ENCODE data around the gene GTF3C1. TPM values are rescaled to one million over a fixed set of nuclear protein-coding genes. Genes with fewer than 3 reads are reported as not detected.
"Not testable (repeated sequence)": the region's sequence is repeated elsewhere in the genome, so short reads cannot be mapped to it uniquely, and the experiment has no call there.

GTF3C1 gene
- total RNA-seq, 2 donors from 2014 or later: 38.7 to 161 TPM

GRCh38 chr16:27436921-27437650 is 112.6 kb downstream of the GTF3C1 start:
- no peak for ATAC-seq
- TF ChIP-seq CTCF (IDR thresholded peaks at IDR 0.05) (no peak), POLR2A (IDR thresholded peaks at IDR 0.05) (no peak)
- no peaks in the 10 kb centered on the region for H3K27me3 ChIP-seq
- H3K4me1 ChIP-seq: no peaks in the 10 kb centered on the region
- no peak overlapping the region for H3K27ac ChIP-seq
- intact Hi-C loops (cut with DNase I): no loop called here
- H3K9me3 ChIP-seq: no peaks in the 10 kb centered on the region
- WGBS, 2 donors: 61 to 71% methylated on average over 5 to 9 of the region's 9 CpGs
- H3K36me3 ChIP-seq (replicated peaks in 1 of 2; ENCODE audit: insufficient read depth in 1 of 2, low read depth in 2 of 2): no peaks in the 10 kb centered on the region
- no peak overlapping the region for H3K4me3 ChIP-seq
- DNase-seq: no peak

- no peak for DNase-seq
- Histone ChIP-seq H3K27me3 (no peaks in the 10 kb centered on the region), H3K9me3 (no peaks in the 10 kb centered on the region), H3K36me3 (replicated peaks in 1 of 2; ENCODE audit: insufficient read depth in 1 of 2, low read depth in 2 of 2) (no peaks in the 10 kb centered on the region), H3K27ac (no peak overlapping the region), H3K4me1 (no peaks in the 10 kb centered on the region), H3K4me3 (no peak overlapping the region)
- intact Hi-C loops (cut with DNase I): no loop called here
- WGBS, 2 donors: 82 to 89% methylated on average over 8 of the region's 8 CpGs
- ATAC-seq: no peak
- TF ChIP-seq POLR2A (IDR thresholded peaks at IDR 0.05) (no peak), CTCF (IDR thresholded peaks at IDR 0.05) (no peak)
Measured at GRCh38 chr16:27436065-27436464, 113.6 kb downstream of the GTF3C1 start.

- H3K4me1 ChIP-seq; ATAC-seq; H3K27me3 ChIP-seq; H3K36me3 ChIP-seq (replicated peaks in 1 of 2; ENCODE audit: insufficient read depth in 1 of 2, low read depth in 2 of 2); H3K9me3 ChIP-seq; H3K4me3 ChIP-seq; H3K27ac ChIP-seq; intact Hi-C loops (cut with DNase I); DNase-seq: not testable (repeated sequence)
- 87 to 92% methylated on average over 5 of the region's 5 CpGs for WGBS, 2 donors
Measured at GRCh38 chr16:27435146-27435545, 114.6 kb downstream of the GTF3C1 start.

GRCh38 chr16:27434141-27435051 is 115.3 kb downstream of the GTF3C1 start:
- no peak for ATAC-seq
- Histone ChIP-seq H3K27ac (no peak overlapping the region), H3K4me1 (no peaks in the 10 kb centered on the region), H3K4me3 (no peak overlapping the region), H3K9me3 (no peaks in the 10 kb centered on the region), H3K27me3 (no peaks in the 10 kb centered on the region), H3K36me3 (replicated peaks in 1 of 2; ENCODE audit: insufficient read depth in 1 of 2, low read depth in 2 of 2) (no peaks in the 10 kb centered on the region)
- no peak for DNase-seq
- 59 to 78% methylated on average over 11 to 16 of the region's 16 CpGs for WGBS, 2 donors
- TF ChIP-seq POLR2A (IDR thresholded peaks at IDR 0.05): no peak
- TF ChIP-seq CTCF (IDR thresholded peaks at IDR 0.05): no peak
- intact Hi-C loops (cut with DNase I): no loop called here

GRCh38 chr16:27433636-27434035 is 116.1 kb downstream of the GTF3C1 start:
- DNase-seq: no peak
- Histone ChIP-seq H3K36me3 (replicated peaks in 1 of 2; ENCODE audit: insufficient read depth in 1 of 2, low read depth in 2 of 2) (no peaks in the 10 kb centered on the region), H3K4me3 (no peak overlapping the region), H3K27ac (no peak overlapping the region), H3K4me1 (no peaks in the 10 kb centered on the region), H3K27me3 (no peaks in the 10 kb centered on the region), H3K9me3 (no peaks in the 10 kb centered on the region)
- 55 to 60% methylated on average over 7 to 8 of the region's 8 CpGs for WGBS, 2 donors
- no peak for TF ChIP-seq POLR2A (IDR thresholded peaks at IDR 0.05)
- no peak for TF ChIP-seq CTCF (IDR thresholded peaks at IDR 0.05)
- intact Hi-C loops (cut with DNase I): no loop called here
- ATAC-seq: no peak

GRCh38 chr16:27433191-27433590 is 116.5 kb downstream of the GTF3C1 start:
- H3K27ac ChIP-seq; DNase-seq; H3K9me3 ChIP-seq; H3K4me3 ChIP-seq; H3K27me3 ChIP-seq; H3K36me3 ChIP-seq (replicated peaks in 1 of 2; ENCODE audit: insufficient read depth in 1 of 2, low read depth in 2 of 2); intact Hi-C loops (cut with DNase I); H3K4me1 ChIP-seq; ATAC-seq: not testable (repeated sequence)
- WGBS, 2 donors: 53 to 65% methylated on average over 5 of the region's 5 CpGs
